Dedifferentiated amniotic fluid mesenchymal stem cell (primary cell): ENCODE results near the gene OLFM4.

Experiments used
- DNase-seq: peaks from one replicate; pipeline ENCODE4 v3.0.0-alpha.2; 2016; ENCODE audit errors: extremely low spot score

Gene OLFM4

DNA sequence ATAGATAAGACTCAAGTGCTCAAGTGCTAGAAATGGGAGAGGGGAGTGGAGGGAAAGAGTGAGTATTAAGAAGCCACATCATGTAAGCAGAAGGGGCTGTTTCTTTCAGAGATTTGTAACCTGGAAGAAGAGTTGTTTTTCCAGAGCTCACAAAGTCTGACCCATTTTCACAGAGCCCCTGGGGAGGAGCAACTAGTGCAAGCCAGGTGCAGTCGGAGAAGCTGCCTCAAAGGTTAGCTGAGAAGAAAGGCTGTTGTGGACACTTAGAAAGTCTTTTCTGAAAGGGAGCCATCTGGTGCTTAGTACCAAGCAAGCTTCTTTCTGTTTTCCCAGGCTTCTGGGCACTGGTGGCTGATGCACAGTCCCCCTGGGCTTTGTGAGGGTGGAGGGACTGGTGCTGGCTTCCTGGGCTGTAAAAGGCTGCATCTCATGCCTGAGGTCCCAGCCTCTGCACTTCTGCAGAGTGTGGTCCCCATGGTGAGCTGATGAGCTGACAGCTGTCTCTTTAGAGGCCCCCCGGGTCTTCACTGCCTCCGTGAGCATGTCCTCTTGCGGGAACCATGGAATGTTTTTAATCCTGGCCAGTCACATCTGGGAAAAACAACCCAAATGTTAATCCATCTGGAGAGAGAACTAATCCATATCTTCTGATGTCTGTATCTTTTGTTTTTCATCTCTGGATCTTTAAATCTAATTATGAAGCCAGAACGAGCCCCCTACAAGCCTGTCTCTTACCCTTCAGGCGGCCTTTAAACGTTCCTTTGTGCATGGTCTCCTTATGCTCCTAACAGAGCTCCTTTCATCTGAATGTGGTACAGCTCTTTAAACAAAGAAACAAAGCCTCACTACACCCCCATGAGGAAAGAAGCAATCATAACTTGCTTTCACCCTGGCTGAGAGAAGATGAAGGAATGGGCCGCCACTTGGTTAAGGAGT, 40.2 kb downstream of the OLFM4 start:
- DNase-seq: no peak

DNA sequence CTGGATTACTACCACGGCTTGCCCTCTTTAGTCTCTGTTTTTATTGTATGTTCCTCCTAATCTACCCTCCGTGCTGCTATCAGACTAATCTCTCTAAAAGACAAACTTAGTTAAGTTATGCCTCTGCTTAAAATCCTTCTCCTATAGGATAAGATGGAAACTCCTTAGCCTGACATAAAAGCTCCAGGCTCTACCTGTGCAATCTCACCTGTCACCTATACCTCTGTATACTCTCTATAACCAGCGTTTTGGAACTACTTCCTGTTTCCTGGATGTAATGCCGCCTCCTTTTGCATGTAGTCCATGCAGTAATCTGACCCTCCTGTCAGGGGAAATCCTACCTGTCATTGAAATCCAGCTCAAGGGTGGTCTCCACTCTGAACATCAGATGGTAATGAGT, 41.2 kb downstream of the OLFM4 start:
- no peak for DNase-seq

DNA sequence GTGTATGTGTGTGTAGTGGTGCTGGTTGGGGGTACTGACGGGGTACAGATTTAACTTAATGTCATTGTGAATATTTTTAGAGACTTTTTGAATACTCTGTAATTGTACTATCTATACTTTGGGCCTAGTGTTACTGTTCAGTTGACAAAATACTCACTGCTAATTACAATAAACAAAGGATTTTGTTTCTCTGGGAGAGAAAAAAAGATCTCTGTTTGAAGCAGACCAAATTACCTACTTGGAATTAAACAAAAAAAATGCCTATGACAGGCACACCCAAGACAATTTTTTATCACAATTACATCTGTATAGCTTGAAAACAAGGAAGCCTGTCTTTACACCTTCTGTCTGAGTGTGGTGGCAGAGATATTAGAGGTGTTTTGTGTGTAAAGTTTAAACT, 45.1 kb downstream of the OLFM4 start:
- no peak for DNase-seq

DNA sequence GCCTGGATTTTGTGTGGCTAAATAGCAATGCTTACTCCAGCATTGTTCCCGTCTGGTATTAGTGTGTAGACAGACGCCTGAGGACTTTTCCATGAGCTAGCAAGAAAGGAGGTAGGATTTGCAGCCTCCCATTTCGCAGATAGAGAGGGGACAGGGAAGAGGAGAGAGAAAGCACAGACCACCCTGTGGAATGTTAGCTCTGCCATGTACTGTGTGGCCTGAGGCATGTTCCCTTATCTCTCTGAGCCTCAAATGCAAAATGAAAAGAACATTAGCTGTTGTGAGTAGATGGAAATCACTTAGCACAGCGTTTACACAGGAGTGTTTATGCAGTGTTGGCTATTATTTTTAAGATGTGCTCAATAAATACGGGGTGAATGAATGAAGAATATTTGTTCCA, 45.5 kb downstream of the OLFM4 start:
- DNase-seq: no peak

DNA sequence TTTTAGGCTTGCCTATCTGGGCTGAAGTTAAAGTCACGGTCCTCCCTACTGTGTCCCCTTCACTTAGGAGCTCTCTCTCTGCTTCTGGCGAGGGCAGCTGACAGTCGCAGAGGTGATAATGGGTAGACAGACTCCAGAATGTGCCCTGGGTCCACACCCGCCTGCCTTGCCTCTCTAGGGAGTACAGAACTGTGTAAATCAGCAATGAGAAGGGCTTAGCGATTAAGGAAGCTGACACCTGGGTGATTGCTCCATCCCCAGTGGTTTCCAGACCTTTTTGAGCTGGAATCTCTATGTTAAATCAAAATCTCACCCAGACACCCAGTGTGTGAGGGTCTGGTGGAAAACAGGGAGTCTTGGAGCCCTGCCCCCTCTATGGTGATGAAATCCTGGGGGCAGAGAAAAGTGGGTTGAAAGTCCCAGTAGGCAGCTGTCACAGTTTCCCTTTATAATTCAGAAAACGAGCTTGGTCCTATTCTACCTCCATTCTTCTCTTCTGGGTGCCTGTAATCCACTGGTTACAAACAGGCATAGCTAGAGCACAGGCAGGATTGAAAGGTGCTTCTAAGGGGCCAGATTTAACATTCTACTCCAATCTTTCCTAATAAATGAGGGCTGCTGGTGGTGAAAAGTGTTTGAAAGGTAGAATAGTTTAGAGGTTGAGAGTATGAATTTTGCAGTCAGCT, 46.9 kb downstream of the OLFM4 start:
- no peak for DNase-seq

DNA sequence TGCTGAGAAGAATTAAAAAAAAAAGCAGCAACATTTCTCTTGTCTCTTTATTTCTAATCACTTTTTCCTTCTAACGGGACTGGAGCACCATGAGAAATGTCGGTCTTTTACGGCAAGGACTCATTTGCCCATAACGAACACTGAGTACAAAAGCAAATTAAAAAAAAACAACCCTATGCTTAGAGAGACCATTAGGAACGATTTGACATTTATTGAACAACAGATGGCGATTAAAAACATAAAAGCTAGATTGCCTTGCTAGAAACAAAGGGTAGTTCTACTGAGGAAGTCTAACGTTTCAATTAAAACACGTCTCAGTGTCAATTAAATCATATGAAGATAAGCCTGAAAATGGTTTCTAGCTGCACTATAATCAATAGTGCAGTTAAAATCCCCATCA, 51.1 kb downstream of the OLFM4 start:
- no peak for DNase-seq

DNA sequence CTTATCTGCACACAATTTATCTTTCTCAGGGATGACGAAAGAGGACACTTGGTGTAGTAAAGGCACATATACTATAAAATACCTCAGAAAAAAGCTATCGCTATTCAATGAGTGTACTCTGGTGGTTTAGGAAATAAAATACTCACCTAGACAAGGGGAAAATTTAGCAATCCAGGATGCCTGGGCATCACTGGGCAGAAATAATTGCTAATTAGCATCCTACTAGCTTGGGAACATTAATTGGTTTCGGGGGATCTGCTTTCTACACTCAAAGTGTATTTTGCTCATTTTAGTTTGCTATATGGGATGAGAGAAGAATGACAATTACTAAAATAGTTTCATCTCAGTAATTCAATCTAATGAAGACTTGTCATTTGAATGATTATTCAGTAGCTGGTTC, 60.3 kb downstream of the OLFM4 start:
- DNase-seq: no peak

DNA sequence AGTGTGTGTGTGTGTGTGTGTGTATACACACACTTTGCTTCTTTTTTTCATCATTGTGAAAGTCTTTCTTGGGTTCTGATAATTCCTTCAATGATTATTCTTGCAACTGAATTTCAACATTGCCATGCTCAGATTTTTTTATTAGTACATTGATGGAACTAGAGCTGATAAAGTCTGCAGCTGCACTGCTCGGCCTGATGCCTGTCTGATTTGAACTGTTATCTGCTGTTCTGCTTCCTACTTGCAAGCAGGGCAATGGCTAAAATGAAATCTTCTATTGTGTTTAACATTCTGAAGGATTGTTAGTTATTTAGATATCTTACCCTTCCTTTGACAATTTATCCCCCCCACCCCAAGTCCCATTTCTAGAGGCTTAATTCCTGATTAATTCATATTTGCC, 61.3 kb downstream of the OLFM4 start:
- no peak for DNase-seq

DNA sequence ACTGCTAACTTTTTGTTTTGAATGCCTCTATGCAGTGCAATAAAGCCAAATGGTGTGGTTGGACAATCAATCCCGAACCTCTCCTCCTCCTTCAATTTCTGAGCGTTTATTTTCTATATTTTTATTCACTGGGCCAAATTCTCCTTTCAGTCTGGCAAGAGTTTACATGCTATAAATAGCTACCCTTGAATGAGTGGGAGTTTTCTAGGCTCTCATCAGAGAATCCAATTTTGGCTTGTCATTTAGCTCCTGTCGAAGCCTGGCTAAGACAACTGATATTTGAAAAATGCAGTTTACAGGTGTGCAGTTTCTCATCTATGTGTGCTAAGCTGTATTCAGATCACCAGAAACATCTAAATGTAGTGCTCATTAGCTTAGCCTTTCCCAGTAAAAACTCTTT, 61.8 kb downstream of the OLFM4 start:
- no peak for DNase-seq

DNA sequence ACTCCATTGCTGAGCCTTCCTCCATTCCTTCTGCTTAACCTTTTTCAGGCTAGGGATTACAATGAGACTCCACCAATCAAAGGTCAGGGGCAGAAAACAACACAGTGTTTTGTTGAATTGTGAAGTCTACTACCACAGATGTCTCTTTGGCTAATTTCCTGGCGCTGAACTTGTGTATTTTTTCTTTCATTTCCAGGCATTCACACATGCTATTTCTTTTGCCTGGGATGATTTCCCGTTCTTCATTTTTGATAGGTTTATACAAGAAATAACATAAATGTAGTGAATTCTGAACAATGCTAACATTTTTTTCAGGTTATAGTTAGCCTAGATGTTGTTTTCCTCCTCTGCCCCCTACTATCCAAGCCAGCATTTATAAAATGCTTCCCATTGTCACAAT, 64.3 kb downstream of the OLFM4 start:
- DNase-seq: no peak

DNA sequence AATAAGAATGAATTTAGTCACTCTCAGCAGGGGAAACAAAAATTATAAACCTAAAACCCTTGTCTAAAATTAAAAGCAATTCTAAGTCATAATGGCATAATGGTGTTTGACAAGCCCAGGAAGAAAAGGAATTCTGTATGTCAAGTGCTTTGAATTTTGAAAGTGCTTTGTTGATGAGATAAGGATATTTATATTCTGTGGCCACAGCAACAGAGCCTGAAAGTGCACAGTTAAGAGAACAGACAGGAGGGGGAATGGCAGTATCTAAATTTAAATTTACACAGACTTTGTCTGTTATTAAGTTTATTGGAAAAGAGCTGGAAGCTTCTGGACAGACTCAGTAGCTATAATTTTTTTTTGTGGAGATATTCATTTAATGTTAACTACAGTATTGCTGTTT, 69.8 kb downstream of the OLFM4 start:
- no peak for DNase-seq

DNA sequence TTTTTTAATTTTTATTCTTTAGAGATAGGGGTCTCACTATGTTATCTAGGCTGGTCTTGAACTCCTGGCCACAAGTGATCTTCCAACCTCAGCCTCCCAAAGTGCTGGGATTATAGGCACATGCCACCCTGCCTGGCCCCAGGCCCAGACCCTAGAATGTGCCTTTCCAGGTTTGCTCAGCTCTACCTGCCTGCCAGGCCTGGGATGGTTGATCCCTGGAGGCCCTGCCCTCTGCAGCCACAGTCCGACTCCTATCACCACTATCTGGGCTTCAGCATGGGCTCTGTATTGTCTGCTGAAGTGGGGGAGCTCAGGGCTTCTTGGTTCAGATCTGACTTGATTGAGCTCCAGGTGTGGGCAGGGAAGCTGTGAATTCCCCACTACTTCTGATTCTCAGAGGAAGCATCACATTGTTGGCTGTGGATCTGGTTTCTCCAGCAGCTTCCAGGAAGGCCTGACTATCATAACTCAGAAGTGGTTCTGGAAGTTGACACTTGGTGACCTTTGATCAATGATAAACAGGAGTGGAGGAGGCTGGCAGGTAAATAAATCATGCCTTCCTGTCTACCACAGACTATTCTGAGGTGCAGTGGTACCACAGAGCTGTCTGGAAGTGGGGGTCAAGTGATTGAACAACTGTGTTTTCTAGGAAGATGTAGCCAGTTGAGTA, 71.9 kb downstream of the OLFM4 start:
- DNase-seq: no peak
